EL (cell line): ENCODE data around the gene SPAG16.

ENCODE experiments used
- DNase-seq: peaks from one replicate; pipeline ENCODE4 v3.0.0-alpha.2; 2016

The SPAG16 gene

GRCh38 chr2:213411582-213412289 is 127.5 kb downstream of the SPAG16 start:
- no peak for DNase-seq

GRCh38 chr2:213415093-213415492 is 130.8 kb downstream of the SPAG16 start:
- no peak for DNase-seq

DNA sequence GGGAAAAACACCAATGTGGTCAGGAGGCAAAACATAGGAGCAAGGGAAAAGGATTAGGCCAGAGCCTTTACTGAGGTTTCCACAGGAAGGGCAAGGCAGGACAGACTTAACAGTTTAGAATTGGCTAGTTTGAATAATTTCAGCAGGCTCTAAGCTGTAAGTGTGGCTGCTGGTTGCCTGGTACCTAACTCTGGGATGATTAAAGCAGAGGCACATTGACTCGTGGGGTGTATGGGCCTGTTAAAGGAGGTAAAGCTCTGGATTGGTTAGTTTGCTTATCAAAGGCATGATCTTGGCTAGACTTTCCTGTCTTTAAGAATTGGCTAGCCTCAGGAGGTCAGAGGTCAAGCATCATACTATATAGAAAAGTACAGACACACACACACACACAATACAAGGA is 132.6 kb downstream of the SPAG16 start:
- DNase-seq, result no peak

DNA sequence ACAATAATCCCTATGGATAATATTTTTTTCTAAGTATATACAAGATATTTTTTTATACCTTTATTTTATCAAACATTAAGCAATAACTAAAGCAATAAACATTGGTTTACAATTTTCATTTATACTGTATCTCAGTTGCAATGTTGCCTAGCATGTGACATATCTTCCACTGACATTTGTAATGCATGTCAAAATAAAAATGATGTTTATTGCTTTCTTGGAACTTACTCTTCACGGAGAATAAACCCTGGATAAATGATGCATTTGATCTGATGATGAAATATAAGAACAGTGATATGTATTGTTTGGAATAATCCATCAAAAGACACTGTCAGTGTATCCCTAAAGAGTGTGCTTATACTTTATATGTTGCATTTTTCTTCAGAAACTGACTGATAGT is 135.7 kb downstream of the SPAG16 start:
- DNase-seq, result no peak

GRCh38 chr2:213420828-213421385 is 136.6 kb downstream of the SPAG16 start:
- no peak for DNase-seq

DNA sequence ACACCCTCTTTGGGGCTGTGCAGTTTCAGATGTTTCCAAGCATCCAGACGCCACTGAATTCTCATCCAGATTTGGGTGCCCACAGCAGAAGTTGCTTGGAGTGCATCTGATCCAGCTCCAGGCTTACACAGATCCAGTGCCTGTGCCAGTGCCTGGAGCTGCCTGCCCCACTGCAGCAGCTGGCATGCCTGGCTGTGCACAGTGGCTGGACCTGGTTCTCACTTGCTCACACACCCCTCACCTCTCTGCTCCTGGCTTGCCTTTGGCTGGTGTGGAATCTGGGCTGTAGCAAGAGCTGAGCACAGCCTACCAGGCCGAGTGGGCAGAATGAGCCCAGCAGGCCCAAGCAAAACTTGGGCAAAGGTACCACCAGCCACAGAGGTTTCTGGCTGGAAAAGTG is 137.9 kb downstream of the SPAG16 start:
- no peak for DNase-seq

- DNase-seq, result no peak
Observed at GRCh38 chr2:213425618-213426017, 141.4 kb downstream of the SPAG16 start.

GRCh38 chr2:213429516-213429915 is 145.3 kb downstream of the SPAG16 start:
- DNase-seq, result peak; percentile 65

- no peak for DNase-seq
Observed at GRCh38 chr2:213443921-213444320, 159.7 kb downstream of the SPAG16 start.

DNA sequence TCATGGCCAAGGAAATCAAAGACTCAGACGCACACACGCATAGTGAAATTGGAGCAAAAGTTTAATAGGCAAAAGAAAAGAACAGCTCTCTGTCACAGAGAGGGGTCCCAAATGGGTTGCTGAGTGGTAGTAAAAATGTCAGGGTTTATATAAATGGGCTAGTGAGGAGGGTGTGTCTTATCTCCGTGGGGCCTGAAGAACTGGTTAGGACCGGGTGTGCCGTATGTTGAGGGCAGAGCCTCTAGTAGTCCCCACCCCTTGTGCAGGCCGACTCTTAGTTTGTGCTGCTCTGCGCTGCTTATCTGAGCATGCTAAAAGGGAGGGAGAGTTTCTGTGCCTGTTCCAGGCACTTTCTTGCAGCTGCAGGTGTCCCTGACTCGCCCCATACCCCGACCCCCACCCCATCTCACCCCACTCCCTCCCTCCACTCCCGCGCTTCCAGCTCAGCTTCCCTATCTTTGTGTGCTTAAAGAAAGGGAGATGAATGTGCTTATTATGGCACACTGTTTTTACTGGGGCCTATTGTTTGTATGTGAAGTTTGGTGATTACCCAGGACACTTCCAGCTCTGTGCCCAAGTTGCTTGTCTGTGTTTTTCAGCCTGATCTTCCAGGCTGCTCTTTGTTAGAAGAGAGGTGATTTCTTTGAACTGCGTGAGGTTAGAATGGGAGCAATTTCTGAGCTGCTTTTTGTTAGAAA is 167.4 kb downstream of the SPAG16 start:
- DNase-seq, result no peak

- no peak for DNase-seq
Observed at GRCh38 chr2:213455316-213456008, 171.2 kb downstream of the SPAG16 start.

DNA sequence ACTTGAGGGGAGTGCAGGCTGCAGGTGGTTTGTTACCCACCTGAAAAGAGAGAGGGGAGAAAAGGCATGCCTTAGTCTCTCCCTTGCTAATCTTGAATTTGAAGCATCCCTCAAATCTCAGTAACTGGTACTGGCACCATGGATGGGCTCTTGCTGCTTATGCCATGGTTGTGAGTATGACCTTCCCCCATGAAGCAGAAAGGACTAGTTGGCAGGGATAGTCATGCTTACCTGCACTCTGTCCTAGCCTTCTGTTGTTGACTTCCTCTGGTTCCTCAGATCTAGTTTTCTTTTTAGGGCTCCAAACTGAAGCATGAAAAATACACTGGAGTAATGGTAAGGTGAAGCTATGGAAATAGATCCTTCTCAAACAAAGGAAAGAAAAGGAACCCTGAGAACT is 191.2 kb downstream of the SPAG16 start:
- DNase-seq, result no peak

DNA sequence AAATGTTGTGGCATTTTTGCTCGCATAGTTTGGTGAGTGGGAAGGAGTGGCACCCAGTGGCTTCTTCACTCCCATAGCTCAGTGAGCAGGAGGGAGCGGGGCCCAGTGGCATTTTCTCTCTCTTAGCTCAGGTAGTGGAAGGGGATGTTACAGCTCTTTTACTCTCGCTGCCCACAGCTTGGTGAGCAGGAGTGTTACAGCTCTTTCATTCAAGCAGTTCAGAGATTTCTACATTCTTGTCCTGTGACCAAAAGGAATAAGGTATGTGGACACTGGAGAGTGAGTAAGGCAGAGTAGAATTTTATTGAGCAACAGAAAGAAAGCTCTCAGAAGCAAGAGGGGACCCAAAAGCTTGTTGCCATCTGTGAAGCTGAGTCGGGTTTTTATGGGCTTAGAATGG is 192.4 kb downstream of the SPAG16 start:
- peak; percentile 77 for DNase-seq

- DNase-seq, result no peak
Observed at GRCh38 chr2:213490087-213490486, 205.8 kb downstream of the SPAG16 start.

DNA sequence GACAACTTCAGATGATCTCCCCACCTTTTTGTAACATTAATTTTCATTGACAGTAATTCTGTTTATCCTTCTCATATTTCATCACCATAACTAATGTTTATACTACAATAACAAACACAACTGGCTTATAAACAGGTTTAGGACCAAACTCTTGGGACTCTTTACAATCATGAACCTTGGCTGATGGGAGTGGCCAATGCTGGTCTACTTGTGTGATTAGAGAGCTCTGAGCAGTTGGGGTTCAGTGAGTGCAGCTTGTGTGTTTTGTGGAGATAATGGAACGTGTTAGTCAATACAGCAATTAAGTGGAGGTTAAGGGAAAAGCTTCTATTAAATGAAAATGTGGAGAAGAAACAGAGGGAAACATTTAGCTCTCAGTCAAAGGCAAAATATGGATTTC is 207.1 kb downstream of the SPAG16 start:
- no peak for DNase-seq

GRCh38 chr2:213496226-213496625 is 212.0 kb downstream of the SPAG16 start:
- DNase-seq, result no peak

DNA sequence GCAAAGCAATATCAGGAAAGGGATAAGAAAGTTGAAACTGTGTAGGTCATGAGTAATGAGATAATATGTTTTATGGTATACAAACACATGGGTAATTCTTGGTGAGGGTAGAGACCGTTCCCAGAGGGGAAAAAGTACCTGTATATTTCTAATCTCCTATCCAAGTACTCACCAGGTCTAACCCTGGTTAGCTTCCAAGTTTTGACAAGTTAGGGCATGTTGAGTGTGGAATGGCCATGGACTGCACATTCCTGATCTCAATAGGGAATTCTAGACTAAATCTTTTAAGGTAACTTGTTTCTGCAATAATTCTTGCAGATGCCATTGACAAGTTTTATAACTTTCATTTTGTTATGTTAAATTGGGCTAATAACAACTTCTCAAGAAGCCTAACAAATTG is 216.6 kb downstream of the SPAG16 start:
- no peak for DNase-seq

GRCh38 chr2:213524164-213524563 is 239.9 kb downstream of the SPAG16 start:
- DNase-seq, result no peak

GRCh38 chr2:213537579-213537978 is 253.3 kb downstream of the SPAG16 start:
- no peak for DNase-seq

DNA sequence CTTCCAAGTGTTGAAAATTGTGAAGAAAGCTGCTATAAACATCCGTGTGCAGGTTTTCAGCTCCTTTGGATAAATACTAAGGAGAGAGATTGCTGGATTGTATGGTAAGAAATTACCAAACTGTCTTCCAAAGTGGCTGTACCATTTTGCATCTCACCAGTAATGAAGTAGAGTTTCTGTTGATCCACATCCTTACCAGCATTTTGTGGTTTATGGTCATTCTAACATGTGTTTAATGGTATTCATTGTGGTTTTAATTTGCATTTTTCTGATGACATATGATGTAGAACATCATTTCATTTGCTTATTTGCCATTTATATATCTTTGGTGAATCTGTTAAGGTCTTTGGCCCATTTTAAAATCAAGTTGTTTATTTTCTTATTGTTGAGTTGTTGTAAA is 260.7 kb downstream of the SPAG16 start:
- peak; percentile 18 for DNase-seq

GRCh38 chr2:213545481-213545880 is 261.2 kb downstream of the SPAG16 start:
- DNase-seq, result no peak

GRCh38 chr2:213545964-213546475 is 261.8 kb downstream of the SPAG16 start:
- DNase-seq, result no peak

GRCh38 chr2:213551526-213551925 is 267.3 kb downstream of the SPAG16 start:
- DNase-seq, result no peak

DNA sequence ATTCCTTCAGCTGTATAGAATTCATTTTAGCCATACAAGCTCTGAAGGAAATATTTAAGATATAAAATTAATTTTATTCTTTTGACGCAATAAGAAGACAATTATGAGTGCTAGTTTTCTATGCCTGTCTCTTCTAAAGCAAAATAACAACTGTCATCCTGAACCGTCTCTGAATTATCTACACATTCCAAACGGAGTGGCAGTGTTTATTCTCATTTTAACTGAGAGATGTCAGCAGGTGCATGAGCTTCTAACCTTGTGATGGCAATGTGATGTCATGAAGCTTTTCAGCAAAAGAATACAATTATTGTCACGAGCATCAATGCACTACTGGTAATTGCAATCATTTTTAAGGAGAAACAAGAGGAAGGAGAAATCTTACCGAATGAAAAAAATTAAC is 274.8 kb downstream of the SPAG16 start:
- DNase-seq, result no peak
